Measurements from ENCODE around the gene NTM.

The NTM gene

DNA sequence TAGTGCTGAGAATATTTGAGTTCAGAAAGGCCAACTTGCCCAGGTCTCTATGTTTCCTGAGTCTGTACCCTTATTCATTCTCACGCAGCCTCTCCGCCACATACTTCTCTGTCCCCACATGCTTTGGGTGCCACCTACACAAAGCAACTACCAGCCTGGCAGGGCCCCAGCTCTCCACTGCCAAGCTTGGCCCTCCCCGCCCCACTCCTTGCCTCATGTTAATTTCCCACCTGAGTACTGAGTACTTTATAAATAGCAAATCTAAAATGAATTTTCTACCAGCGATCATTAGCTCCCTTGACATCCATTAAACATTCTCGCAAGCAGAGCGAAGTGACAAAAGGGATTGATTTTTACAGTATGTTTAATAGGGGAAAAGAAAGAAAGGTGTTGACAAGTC is 20.8 kb downstream of the NTM start:
- Histone ChIP-seq H3K27ac (ENCODE audit: insufficient read depth, low read length, poor library complexity, severe bottlenecking) (no peak overlapping the region), H3K4me3 (ENCODE audit: insufficient read depth, low read depth, low read length, poor library complexity, severe bottlenecking) (no peak overlapping the region), H3K27me3 (replicated peaks; ENCODE audit: control insufficient read depth, insufficient read depth, low read length, poor library complexity, severe bottlenecking) (no peaks in the 10 kb centered on the region), H3K9me3 (ENCODE audit: control insufficient read depth, low read length) (no peaks in the 10 kb centered on the region), H3K4me1 (ENCODE audit: control insufficient read depth, insufficient read depth, low read length, poor library complexity, severe bottlenecking) (no peaks in the 10 kb centered on the region), H3K36me3 (ENCODE audit: control insufficient read depth, insufficient read depth, low read length) (no peaks in the 10 kb centered on the region)
- no peak for DNase-seq

- H3K4me1 ChIP-seq (ENCODE audit: control insufficient read depth, insufficient read depth, low read length, poor library complexity, severe bottlenecking): no peaks in the 10 kb centered on the region
- DNase-seq: no peak
These were observed 22.3 kb downstream of the NTM start for GRCh38 chr11:131392528-131393255.

DNA sequence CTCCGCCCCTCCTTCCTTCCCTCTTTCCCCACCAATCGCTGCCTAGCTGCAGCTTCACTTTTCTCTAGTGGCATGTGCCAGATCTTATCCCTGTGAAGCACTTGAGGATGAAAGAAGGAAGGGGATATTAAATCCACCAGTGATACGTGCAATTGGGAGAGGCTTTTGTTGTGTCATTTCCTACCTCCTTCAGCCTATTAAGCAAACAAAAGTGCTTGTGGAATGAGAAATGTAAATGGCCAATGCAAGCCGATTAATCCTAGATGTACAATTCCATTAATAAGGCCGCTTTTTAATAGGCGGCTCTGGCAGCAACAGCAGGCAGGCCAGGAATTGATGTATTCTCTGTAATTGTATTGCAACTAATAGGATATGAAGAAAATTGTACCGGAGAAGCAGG is 23.3 kb downstream of the NTM start:
- no peaks in the 10 kb centered on the region for H3K9me3 ChIP-seq (ENCODE audit: control insufficient read depth, low read length)
- H3K27me3 ChIP-seq (replicated peaks; ENCODE audit: control insufficient read depth, insufficient read depth, low read length, poor library complexity, severe bottlenecking): no peaks in the 10 kb centered on the region
- H3K27ac ChIP-seq (ENCODE audit: insufficient read depth, low read length, poor library complexity, severe bottlenecking): no peak overlapping the region
- H3K36me3 ChIP-seq (ENCODE audit: control insufficient read depth, insufficient read depth, low read length): no peaks in the 10 kb centered on the region
- DNase-seq: no peak
- H3K4me1 ChIP-seq (ENCODE audit: control insufficient read depth, insufficient read depth, low read length, poor library complexity, severe bottlenecking): no peaks in the 10 kb centered on the region
- no peak overlapping the region for H3K4me3 ChIP-seq (ENCODE audit: insufficient read depth, low read depth, low read length, poor library complexity, severe bottlenecking)

More at GRCh38 chr11:131392528-131393255, 22.3 kb downstream of the NTM start:
- no peaks in the 10 kb centered on the region for H3K9me3 ChIP-seq (ENCODE audit: control insufficient read depth, low read length)
- H3K27ac ChIP-seq (ENCODE audit: insufficient read depth, low read length, poor library complexity, severe bottlenecking): no peak overlapping the region
- no peaks in the 10 kb centered on the region for H3K27me3 ChIP-seq (replicated peaks; ENCODE audit: control insufficient read depth, insufficient read depth, low read length, poor library complexity, severe bottlenecking)
- no peaks in the 10 kb centered on the region for H3K36me3 ChIP-seq (ENCODE audit: control insufficient read depth, insufficient read depth, low read length)
- H3K4me3 ChIP-seq (ENCODE audit: insufficient read depth, low read depth, low read length, poor library complexity, severe bottlenecking): no peak overlapping the region

- Histone ChIP-seq H3K4me3 (ENCODE audit: insufficient read depth, low read depth, low read length, poor library complexity, severe bottlenecking) (no peak overlapping the region), H3K27ac (ENCODE audit: insufficient read depth, low read length, poor library complexity, severe bottlenecking) (no peak overlapping the region), H3K36me3 (ENCODE audit: control insufficient read depth, insufficient read depth, low read length) (no peaks in the 10 kb centered on the region), H3K4me1 (ENCODE audit: control insufficient read depth, insufficient read depth, low read length, poor library complexity, severe bottlenecking) (no peaks in the 10 kb centered on the region), H3K9me3 (ENCODE audit: control insufficient read depth, low read length) (no peaks in the 10 kb centered on the region), H3K27me3 (replicated peaks; ENCODE audit: control insufficient read depth, insufficient read depth, low read length, poor library complexity, severe bottlenecking) (no peaks in the 10 kb centered on the region)
- no peak for DNase-seq
These were observed 27.3 kb downstream of the NTM start for GRCh38 chr11:131397675-131398074.

GRCh38 chr11:131402040-131402439 is 31.6 kb downstream of the NTM start:
- H3K36me3 ChIP-seq (ENCODE audit: control insufficient read depth, insufficient read depth, low read length): no peaks in the 10 kb centered on the region
- no peak overlapping the region for H3K27ac ChIP-seq (ENCODE audit: insufficient read depth, low read length, poor library complexity, severe bottlenecking)
- no peaks in the 10 kb centered on the region for H3K9me3 ChIP-seq (ENCODE audit: control insufficient read depth, low read length)
- H3K27me3 ChIP-seq (replicated peaks; ENCODE audit: control insufficient read depth, insufficient read depth, low read length, poor library complexity, severe bottlenecking): no peaks in the 10 kb centered on the region
- no peaks in the 10 kb centered on the region for H3K4me1 ChIP-seq (ENCODE audit: control insufficient read depth, insufficient read depth, low read length, poor library complexity, severe bottlenecking)
- DNase-seq: no peak
- no peak overlapping the region for H3K4me3 ChIP-seq (ENCODE audit: insufficient read depth, low read depth, low read length, poor library complexity, severe bottlenecking)

GRCh38 chr11:131404010-131404409 is 33.6 kb downstream of the NTM start:
- H3K27ac ChIP-seq (ENCODE audit: insufficient read depth, low read length, poor library complexity, severe bottlenecking): no peak overlapping the region
- no peaks in the 10 kb centered on the region for H3K4me1 ChIP-seq (ENCODE audit: control insufficient read depth, insufficient read depth, low read length, poor library complexity, severe bottlenecking)
- DNase-seq: no peak

DNA sequence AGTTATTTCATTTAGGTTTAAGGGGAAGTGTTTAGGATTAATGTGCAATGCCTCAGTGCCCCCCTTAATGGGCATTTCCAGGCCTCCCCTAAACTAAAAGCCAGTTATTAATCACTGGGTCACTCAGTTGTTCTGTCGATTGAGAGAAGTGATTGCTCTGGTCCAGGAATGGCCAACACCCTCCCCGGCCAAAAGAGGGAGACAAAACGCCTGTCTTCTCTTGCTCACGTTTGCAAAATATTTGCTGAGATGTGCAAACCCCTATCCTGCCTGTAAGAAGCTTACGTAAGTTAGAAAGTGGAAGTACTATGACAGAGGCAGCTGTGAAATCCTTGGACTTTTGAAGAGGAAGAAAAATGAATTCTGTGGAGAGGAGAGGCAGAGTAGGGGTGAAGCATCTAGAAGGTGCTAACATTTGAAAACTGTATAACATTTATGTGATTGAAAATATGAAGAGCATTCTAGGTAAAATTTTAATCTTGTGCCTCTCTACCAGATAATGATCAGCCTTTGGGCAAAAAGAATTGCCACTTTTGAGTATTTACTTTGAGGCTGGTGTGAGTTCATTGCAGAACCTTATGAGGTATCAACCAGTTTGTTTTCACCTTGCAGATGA is 37.7 kb downstream of the NTM start:
- H3K4me3 ChIP-seq (ENCODE audit: insufficient read depth, low read depth, low read length, poor library complexity, severe bottlenecking): no peak overlapping the region
- H3K36me3 ChIP-seq (ENCODE audit: control insufficient read depth, insufficient read depth, low read length): no peaks in the 10 kb centered on the region
- H3K27ac ChIP-seq (ENCODE audit: insufficient read depth, low read length, poor library complexity, severe bottlenecking): no peak overlapping the region
- H3K9me3 ChIP-seq (ENCODE audit: control insufficient read depth, low read length): no peaks in the 10 kb centered on the region
- H3K27me3 ChIP-seq (replicated peaks; ENCODE audit: control insufficient read depth, insufficient read depth, low read length, poor library complexity, severe bottlenecking): no peaks in the 10 kb centered on the region
- no peak for DNase-seq
- H3K4me1 ChIP-seq (ENCODE audit: control insufficient read depth, insufficient read depth, low read length, poor library complexity, severe bottlenecking): no peaks in the 10 kb centered on the region

More at GRCh38 chr11:131404010-131404409, 33.6 kb downstream of the NTM start:
- no peak overlapping the region for H3K4me3 ChIP-seq (ENCODE audit: insufficient read depth, low read depth, low read length, poor library complexity, severe bottlenecking)
- no peaks in the 10 kb centered on the region for H3K27me3 ChIP-seq (replicated peaks; ENCODE audit: control insufficient read depth, insufficient read depth, low read length, poor library complexity, severe bottlenecking)
- no peaks in the 10 kb centered on the region for H3K9me3 ChIP-seq (ENCODE audit: control insufficient read depth, low read length)
- H3K36me3 ChIP-seq (ENCODE audit: control insufficient read depth, insufficient read depth, low read length): no peaks in the 10 kb centered on the region

DNA sequence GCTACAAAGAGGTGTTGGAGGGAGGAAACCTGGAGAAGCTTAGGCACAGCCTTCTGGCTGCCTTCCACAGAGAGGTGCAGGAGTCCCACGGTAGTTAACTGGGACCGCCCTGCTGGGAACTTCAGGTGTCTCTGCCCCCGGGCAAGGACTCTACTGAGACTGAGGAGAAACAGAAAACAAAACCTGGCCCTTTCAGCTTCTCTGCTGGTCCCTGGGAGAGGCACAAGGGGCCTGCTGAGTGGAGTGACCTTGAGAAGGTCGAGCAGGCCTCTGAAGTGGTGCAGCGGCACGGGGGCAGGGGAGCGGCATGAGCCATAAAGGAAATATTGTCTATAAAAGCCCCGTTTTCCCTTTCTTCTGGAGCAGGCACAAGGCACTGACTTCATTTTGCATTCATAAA is 38.9 kb downstream of the NTM start:
- no peak for DNase-seq
- Histone ChIP-seq H3K9me3 (ENCODE audit: control insufficient read depth, low read length) (no peaks in the 10 kb centered on the region), H3K36me3 (ENCODE audit: control insufficient read depth, insufficient read depth, low read length) (no peaks in the 10 kb centered on the region), H3K4me3 (ENCODE audit: insufficient read depth, low read depth, low read length, poor library complexity, severe bottlenecking) (no peak overlapping the region), H3K27me3 (replicated peaks; ENCODE audit: control insufficient read depth, insufficient read depth, low read length, poor library complexity, severe bottlenecking) (no peaks in the 10 kb centered on the region), H3K4me1 (ENCODE audit: control insufficient read depth, insufficient read depth, low read length, poor library complexity, severe bottlenecking) (no peaks in the 10 kb centered on the region), H3K27ac (ENCODE audit: insufficient read depth, low read length, poor library complexity, severe bottlenecking) (no peak overlapping the region)

DNA sequence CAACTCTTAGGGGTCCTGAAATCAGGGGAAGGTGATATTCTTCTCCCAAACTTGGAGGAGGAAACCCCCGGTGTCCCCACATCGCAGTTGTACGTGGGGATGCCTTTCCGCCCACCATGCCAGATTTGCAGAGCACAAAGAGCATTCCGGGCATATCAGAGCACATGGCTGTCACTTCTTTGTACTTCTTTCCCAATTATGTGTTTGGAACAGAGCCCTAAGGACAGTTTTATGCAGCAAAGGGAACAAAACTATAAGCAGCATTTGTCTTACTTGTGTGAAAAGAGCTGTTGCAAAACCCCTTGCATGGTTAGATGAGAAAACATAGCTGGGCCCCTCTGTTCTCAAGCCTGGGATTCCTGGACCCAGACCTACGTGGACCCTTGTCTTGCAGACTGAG is 41.2 kb downstream of the NTM start:
- Histone ChIP-seq H3K9me3 (ENCODE audit: control insufficient read depth, low read length) (no peaks in the 10 kb centered on the region), H3K27ac (ENCODE audit: insufficient read depth, low read length, poor library complexity, severe bottlenecking) (no peak overlapping the region), H3K4me1 (ENCODE audit: control insufficient read depth, insufficient read depth, low read length, poor library complexity, severe bottlenecking) (no peaks in the 10 kb centered on the region), H3K4me3 (ENCODE audit: insufficient read depth, low read depth, low read length, poor library complexity, severe bottlenecking) (no peak overlapping the region), H3K27me3 (replicated peaks; ENCODE audit: control insufficient read depth, insufficient read depth, low read length, poor library complexity, severe bottlenecking) (no peaks in the 10 kb centered on the region), H3K36me3 (ENCODE audit: control insufficient read depth, insufficient read depth, low read length) (no peaks in the 10 kb centered on the region)
- DNase-seq: no peak

DNA sequence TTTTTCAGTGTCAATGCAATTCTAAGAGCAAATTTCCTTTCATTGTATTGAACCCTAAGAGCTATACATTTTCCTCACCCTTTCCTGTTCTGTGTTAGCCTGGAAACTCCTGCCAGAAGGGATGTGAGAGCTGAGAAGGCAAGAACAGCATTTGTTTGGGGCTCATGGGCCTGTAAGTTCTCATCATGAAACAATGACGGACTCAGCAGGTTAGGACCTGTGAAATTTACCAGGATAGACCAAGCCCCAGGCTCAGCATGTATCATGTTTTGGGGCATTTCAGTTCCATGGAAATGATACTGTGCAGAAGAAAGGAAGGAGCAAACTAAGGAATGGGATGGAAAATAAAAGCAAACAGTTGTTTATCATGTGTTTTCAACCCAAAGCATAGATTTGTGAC is 41.6 kb downstream of the NTM start:
- Histone ChIP-seq H3K4me3 (ENCODE audit: insufficient read depth, low read depth, low read length, poor library complexity, severe bottlenecking) (no peak overlapping the region), H3K27ac (ENCODE audit: insufficient read depth, low read length, poor library complexity, severe bottlenecking) (no peak overlapping the region), H3K9me3 (ENCODE audit: control insufficient read depth, low read length) (no peaks in the 10 kb centered on the region), H3K4me1 (ENCODE audit: control insufficient read depth, insufficient read depth, low read length, poor library complexity, severe bottlenecking) (no peaks in the 10 kb centered on the region), H3K36me3 (ENCODE audit: control insufficient read depth, insufficient read depth, low read length) (no peaks in the 10 kb centered on the region), H3K27me3 (replicated peaks; ENCODE audit: control insufficient read depth, insufficient read depth, low read length, poor library complexity, severe bottlenecking) (no peaks in the 10 kb centered on the region)
- DNase-seq: no peak

Measured in effector memory CD4-positive, alpha-beta T cell (primary cell).